ENCODE measurements around the gene SLC25A47. TPM values are rescaled to one million over a fixed set of nuclear protein-coding genes. Genes with fewer than 3 reads are reported as not detected.
A peak's percentile ranks its signal among the peaks of the same experiment; 100 is the strongest.

The SLC25A47 gene
- total RNA-seq, 4 donors from 2014 or later = 0.54 to 1.2 TPM; not detected in 2

DNA sequence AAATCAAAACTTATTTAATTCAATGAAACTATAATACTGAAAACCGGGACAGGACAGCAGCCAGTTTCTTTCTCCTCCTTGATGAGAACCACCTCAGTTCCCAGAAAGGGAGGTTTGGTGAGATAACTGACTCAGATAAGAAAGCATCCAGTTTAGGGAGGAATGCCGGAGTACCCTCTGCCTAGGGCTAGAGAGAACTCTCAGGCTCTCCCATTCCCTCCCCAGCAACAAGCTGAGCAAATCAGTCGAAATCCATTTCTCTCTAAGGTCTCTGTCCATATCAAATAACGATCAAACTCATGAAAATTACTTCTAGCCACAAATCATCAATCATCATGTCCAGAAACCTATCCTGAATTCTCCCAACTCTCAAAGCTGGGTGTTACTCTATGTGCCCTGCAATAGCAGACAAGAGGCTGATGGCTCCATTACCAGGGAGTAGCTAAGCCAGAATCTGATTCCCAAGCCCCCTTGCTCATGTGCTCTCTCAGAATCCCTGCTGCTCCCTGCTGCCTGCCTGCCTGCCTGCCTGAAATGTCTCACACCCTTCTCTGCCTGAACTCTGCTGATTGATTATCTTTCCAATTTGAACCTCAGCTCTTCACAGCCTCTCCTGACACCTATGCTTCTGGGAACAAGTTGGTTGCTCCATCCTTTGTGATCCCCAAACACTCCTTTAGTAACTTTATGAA, 49.4 kb downstream of the SLC25A47 start:
- H3K4me1 ChIP-seq = peaks cover 0 to 37% (median 8%) of the 10 kb centered on the region in 4 donors
- peaks cover 0 to 9% (median 0%) of the 10 kb centered on the region in 3 donors for H3K36me3 ChIP-seq
- no peak overlapping the region for H3K4me3 ChIP-seq
- DNase-seq = no peak
- no peaks in the 10 kb centered on the region for H3K9me3 ChIP-seq
- peak overlapping the region in 2 of 4 donors; percentile 6 to 35 for H3K27ac ChIP-seq
- TF ChIP-seq POLR2A (IDR thresholded peaks at IDR 0.05) (no peak), CTCF (IDR thresholded peaks at IDR 0.05) (no peak)
- no peaks in the 10 kb centered on the region for H3K27me3 ChIP-seq

GRCh38 chr14:100374270-100374669, 51.1 kb downstream of the SLC25A47 start:
- H3K9me3 ChIP-seq = no peaks in the 10 kb centered on the region
- H3K4me3 ChIP-seq = peak overlapping the region in 2 of 4 donors; percentile 67 to 90
- no peaks in the 10 kb centered on the region for H3K27me3 ChIP-seq
- no peak for DNase-seq
- H3K36me3 ChIP-seq = no peaks in the 10 kb centered on the region
- H3K4me1 ChIP-seq = peaks cover 0 to 39% (median 10%) of the 10 kb centered on the region in 4 donors
- peak overlapping the region; percentile 81 to 96 (median 88) for H3K27ac ChIP-seq
- no peak for TF ChIP-seq POLR2A (IDR thresholded peaks at IDR 0.05)
- TF ChIP-seq CTCF (IDR thresholded peaks at IDR 0.05) = no peak

DNA sequence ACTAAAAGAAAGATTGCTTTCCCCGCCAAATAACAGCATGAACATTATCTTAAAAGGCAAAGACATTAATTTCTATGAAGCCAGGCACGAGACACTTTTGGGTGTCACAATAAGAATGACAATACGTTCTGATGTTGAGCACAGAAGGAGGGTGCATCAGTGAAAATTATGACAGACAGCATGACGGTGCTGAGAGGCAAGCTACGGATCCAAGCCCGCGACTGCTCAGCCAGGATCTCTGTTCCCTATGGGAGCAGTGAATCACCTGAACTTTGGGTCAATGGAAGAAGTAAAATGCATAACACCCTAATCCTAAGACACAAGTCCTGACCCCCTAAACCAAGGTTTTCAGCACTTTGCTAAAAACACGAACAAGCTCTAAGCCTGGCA, 51.7 kb downstream of the SLC25A47 start:
- TF ChIP-seq CTCF (IDR thresholded peaks at IDR 0.05) (no peak), POLR2A (IDR thresholded peaks at IDR 0.05) (no peak)
- no peaks in the 10 kb centered on the region for H3K9me3 ChIP-seq
- peak overlapping the region; percentile 81 to 96 (median 88) for H3K27ac ChIP-seq
- no peak for DNase-seq
- peaks cover 0 to 39% (median 10%) of the 10 kb centered on the region in 4 donors for H3K4me1 ChIP-seq
- no peaks in the 10 kb centered on the region for H3K36me3 ChIP-seq
- H3K27me3 ChIP-seq = no peaks in the 10 kb centered on the region
- H3K4me3 ChIP-seq = peak overlapping the region; percentile 67 to 95 (median 88)

DNA sequence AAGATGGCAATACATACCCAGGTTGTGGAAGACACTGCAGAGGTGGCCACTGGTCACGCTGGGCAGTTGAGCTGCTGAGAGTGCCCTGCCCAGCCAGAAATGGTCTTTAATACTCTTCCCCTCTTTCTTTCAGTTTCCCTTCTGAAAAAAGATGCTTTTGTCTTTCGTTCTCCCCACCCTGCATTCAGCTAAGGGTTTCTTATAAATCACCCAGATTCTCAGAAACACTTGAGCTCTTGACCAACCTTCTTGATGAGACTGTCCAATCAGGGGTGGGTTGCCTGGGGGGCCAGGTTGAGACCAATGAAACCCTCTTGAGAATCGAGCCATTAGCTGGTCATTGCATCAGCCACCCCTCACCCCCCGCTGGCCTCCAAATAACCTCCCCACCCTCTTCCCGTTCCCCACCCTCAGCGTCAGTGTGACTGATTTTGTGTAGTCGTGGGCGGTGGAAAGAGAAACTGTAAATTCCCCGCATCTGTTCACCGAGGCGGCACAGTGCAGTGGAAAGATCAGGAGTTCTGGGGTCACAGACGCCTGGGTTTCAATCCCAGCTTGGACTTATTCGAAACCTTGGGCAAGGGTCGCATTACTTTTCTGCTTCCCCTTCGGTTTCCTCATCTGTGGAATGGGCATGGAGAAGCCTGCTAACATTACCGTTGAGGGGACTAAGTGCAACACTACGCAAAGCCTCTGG, 52.3 kb downstream of the SLC25A47 start:
- peak overlapping the region; percentile 67 to 95 (median 88) for H3K4me3 ChIP-seq
- H3K9me3 ChIP-seq = no peaks in the 10 kb centered on the region
- peaks cover 0 to 39% (median 10%) of the 10 kb centered on the region in 4 donors for H3K4me1 ChIP-seq
- no peaks in the 10 kb centered on the region for H3K36me3 ChIP-seq
- peak overlapping the region; percentile 81 to 96 (median 88) for H3K27ac ChIP-seq
- DNase-seq = peak; percentile 49 to 79 (median 61)
- TF ChIP-seq CTCF (IDR thresholded peaks at IDR 0.05) = no peak
- no peak for TF ChIP-seq POLR2A (IDR thresholded peaks at IDR 0.05)
- H3K27me3 ChIP-seq = no peaks in the 10 kb centered on the region

DNA sequence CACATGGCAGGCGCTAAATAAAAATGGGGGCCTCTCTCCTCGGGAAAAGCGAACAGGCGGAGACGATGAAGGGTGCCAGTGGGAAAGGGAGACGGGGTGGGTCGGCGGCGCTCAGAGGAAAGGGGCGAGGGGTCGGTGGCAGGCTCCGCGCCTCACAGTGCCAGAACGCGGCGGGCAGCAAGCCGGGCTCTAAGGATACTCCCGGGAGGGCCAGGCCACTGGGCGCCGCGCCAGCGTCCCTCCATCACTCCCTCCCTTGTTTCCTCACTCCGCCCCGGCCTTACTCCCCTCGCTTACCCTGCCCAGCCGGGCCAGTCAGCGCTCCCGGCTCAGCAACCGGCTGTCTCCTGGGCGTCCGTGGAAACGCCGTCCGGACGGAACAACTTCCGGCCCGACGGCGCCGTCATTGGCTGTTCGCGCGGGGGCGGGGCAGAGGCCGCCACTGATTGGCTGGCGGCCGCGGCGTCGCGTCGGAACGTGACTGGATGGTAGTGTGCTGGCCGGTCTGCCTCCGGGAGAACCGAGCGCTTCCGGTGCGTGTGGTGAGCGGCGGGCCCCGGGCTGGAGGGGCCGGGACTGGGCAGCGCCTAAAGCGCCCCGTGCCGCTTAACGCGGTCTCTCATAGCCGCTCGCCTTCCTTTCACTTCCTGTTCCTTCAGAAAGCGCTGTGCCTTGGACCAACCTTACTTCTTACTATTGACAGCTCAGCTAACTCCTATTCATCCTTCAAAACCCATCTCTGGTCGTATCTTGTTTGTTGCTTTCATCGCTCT, 53.0 kb downstream of the SLC25A47 start, which contains the start of gene WDR25:
WDR25 (plus strand) TSS at position 523 of the 773 bp plus-strand sequence.
- Histone ChIP-seq H3K4me3 (peak within 1 kb of the TSS; percentile 67 to 95 (median 88)), H3K9me3 (no peaks in the 10 kb centered on the region), H3K4me1 (peaks cover 0 to 39% (median 10%) of the 10 kb centered on the region in 4 donors), H3K27ac (peak within 1 kb of the TSS; percentile 81 to 96 (median 88)), H3K36me3 (peaks cover 0 to 3% (median 0%) of the 10 kb centered on the region in 3 donors), H3K27me3 (no peaks in the 10 kb centered on the region)
- TF ChIP-seq POLR2A (IDR thresholded peaks at IDR 0.05) = peak; percentile 65
- peak in 1 of 6 experiments; percentile 1 for TF ChIP-seq CTCF (IDR thresholded peaks at IDR 0.05)
- DNase-seq = peak; percentile 89 to 97 (median 96)

Data from Peyer's patch (tissue), 4 donors.